H1 (cell line): ENCODE measurements around the gene MRPS16. TPM values are rescaled to one million over a fixed set of nuclear protein-coding genes. Genes with fewer than 3 reads are reported as not detected.

Experiments
- CTCF ChIA-PET: fragments of 300-600 bp; sonication (Branson Sonifier 250); formaldehyde crosslinking; loops from one replicate; lab custom pipeline; 2021; ENCODE audit not compliant: partially characterized antibody; lab: Charles Lee
- POLR2A ChIA-PET: fragments of 300-600 bp; sonication (Branson Sonifier 250); formaldehyde crosslinking; loops from one replicate; lab custom pipeline; 2021; ENCODE audit warnings: inconsistent platforms; ENCODE audit not compliant: partially characterized antibody; lab: Charles Lee
- DNase-seq, 2 experiments: peaks; one replicate each; pipeline versions ENCODE4 v3.0.0 to v3.0.0-alpha.2; 2010 to 2022; ENCODE audit warnings: low spot score in 2 of 2, low read depth in 1 of 2, mixed read lengths in 1 of 2
- FAIRE-seq: peaks from 2 replicates; lab custom pipeline; 2011; peaks lifted over from hg19 to GRCh38; lab: Jason Lieb, UNC
- H2AFZ ChIP-seq: 2 replicates; pipeline ENCODE4 v1.8.1; 2012; ENCODE audit warnings: low read length, inconsistent platforms
- H2AK5ac ChIP-seq: 2 replicates; pipeline ENCODE4 v1.6.1; 2013; ENCODE audit warnings: low read depth, low read length
- H2BK120ac ChIP-seq: replicated peaks from 2 replicates; pipeline ENCODE3; 2013; ENCODE audit warnings: low read depth, low read length, inconsistent platforms
- H2BK12ac ChIP-seq: 2 replicates; pipeline ENCODE4 v1.6.1; 2013; ENCODE audit warnings: low read depth, low read length
- H2BK15ac ChIP-seq: 2 replicates; pipeline ENCODE4 v1.6.1; 2013; ENCODE audit warnings: low read length
- H2BK20ac ChIP-seq: 2 replicates; pipeline ENCODE4 v1.6.1; 2013; ENCODE audit warnings: low read length
- H2BK5ac ChIP-seq: 2 replicates; pipeline ENCODE4 v1.6.1; 2013; ENCODE audit warnings: low read depth, low read length
- H3K14ac ChIP-seq: 2 replicates; pipeline ENCODE4 v1.6.1; 2013; ENCODE audit warnings: inconsistent platforms; ENCODE audit not compliant: insufficient read length
- H3K18ac ChIP-seq: 2 replicates; pipeline ENCODE4 v1.6.1; 2013; ENCODE audit warnings: low read length; ENCODE audit errors: extremely low read depth
- H3K23ac ChIP-seq: 2 replicates; pipeline ENCODE4 v1.6.1; 2013; ENCODE audit warnings: inconsistent platforms; ENCODE audit not compliant: insufficient read length
- H3K23me2 ChIP-seq: 2 replicates; pipeline ENCODE4 v1.6.1; 2013; ENCODE audit warnings: low read depth, low read length
- H3K27ac ChIP-seq: 2 replicates; pipeline ENCODE4 v1.6.1; 2011; ENCODE audit warnings: low read depth, low read length, inconsistent platforms
- H3K27me3 ChIP-seq, 4 experiments: replicated peaks in 1 of 4; 1 replicate in 1 of 4; 2 replicates in 3 of 4; pipeline versions ENCODE4 v1.6.1 to v1.8.1; 2011 to 2013; ENCODE audit warnings: low read length in 3 of 4, mild to moderate bottlenecking in 3 of 4, inconsistent platforms in 2 of 4, mixed read lengths in 2 of 4, moderate library complexity in 1 of 4; ENCODE audit not compliant: control insufficient read depth in 3 of 4, insufficient read depth in 3 of 4; ENCODE audit errors: extremely low read depth in 1 of 4
- H3K36me3 ChIP-seq, 4 experiments: 2 replicates each; pipeline versions ENCODE4 v1.6.1 to v1.8.1; 2011 to 2013; ENCODE audit warnings: mild to moderate bottlenecking in 4 of 4, low read length in 3 of 4, moderate library complexity in 2 of 4, control low read depth in 1 of 4, inconsistent platforms in 1 of 4; ENCODE audit not compliant: insufficient read depth in 4 of 4, control insufficient read depth in 2 of 4
- H3K4ac ChIP-seq: replicated peaks from 2 replicates; pipeline ENCODE3; 2013; ENCODE audit warnings: low read length, low read depth, mixed read lengths, inconsistent platforms; ENCODE audit not compliant: insufficient read length
- H3K4me1 ChIP-seq, 4 experiments: replicated peaks in 1 of 4; 1 replicate in 1 of 4; 2 replicates in 3 of 4; pipeline versions ENCODE4 v1.6.1 to v1.8.1; 2011 to 2013; ENCODE audit warnings: low read length in 3 of 4, inconsistent platforms in 2 of 4, mixed read lengths in 1 of 4; ENCODE audit not compliant: insufficient read depth in 4 of 4, control insufficient read depth in 3 of 4
- H3K4me2 ChIP-seq, 2 experiments: 2 replicates each; pipeline versions ENCODE4 v1.6.1 to v1.8.1; 2011 to 2013; ENCODE audit warnings: low read depth in 2 of 2, low read length in 2 of 2, control low read depth in 1 of 2, inconsistent platforms in 1 of 2, mild to moderate bottlenecking in 1 of 2; ENCODE audit not compliant: insufficient read depth in 1 of 2
- H3K4me3 ChIP-seq, 4 experiments: fragments of 200-600, 300-600 bp in 1 of 4; sonication (generic), shearing (Covaris generic), sonication (Bioruptor Twin) in 1 of 4; 2 replicates each; pipeline versions ENCODE4 v1.5.1 to v1.8.1; 2011 to 2016; ENCODE audit warnings: low read length in 4 of 4, low read depth in 3 of 4, control low read depth in 2 of 4, inconsistent platforms in 2 of 4, mild to moderate bottlenecking in 2 of 4, mixed read lengths in 1 of 4, moderate library complexity in 1 of 4; ENCODE audit not compliant: insufficient read depth in 2 of 4; ENCODE audit errors: extremely low read depth in 1 of 4
- H3K56ac ChIP-seq: replicated peaks from 2 replicates; pipeline ENCODE3; 2013; ENCODE audit warnings: low read depth, mild to moderate bottlenecking, mixed read lengths, low read length, inconsistent platforms; ENCODE audit not compliant: insufficient read length
- H3K79me1 ChIP-seq: 2 replicates; pipeline ENCODE4 v1.6.1; 2013; ENCODE audit warnings: low read depth, low read length, control low read depth
- H3K79me2 ChIP-seq, 2 experiments: 2 replicates each; pipeline versions ENCODE4 v1.6.1 to v1.8.1; 2012 to 2013; ENCODE audit warnings: low read length in 2 of 2, mild to moderate bottlenecking in 2 of 2, inconsistent platforms in 1 of 2; ENCODE audit not compliant: insufficient read depth in 2 of 2, control insufficient read depth in 1 of 2
- H3K9ac ChIP-seq, 4 experiments: replicated peaks in 1 of 4; 1 replicate in 1 of 4; 2 replicates in 3 of 4; pipeline versions ENCODE4 v1.6.1 to v1.8.1; 2011 to 2013; ENCODE audit warnings: low read depth in 3 of 4, low read length in 3 of 4, control low read depth in 2 of 4, mild to moderate bottlenecking in 2 of 4, moderate library complexity in 2 of 4, inconsistent platforms in 1 of 4; ENCODE audit errors: extremely low read depth in 1 of 4
- H3K9me3 ChIP-seq, 2 experiments: 2 replicates each; pipeline versions ENCODE4 v1.6.1 to v1.8.1; 2012 to 2013; ENCODE audit warnings: mild to moderate bottlenecking in 2 of 2, moderate library complexity in 2 of 2, control low read depth in 1 of 2, inconsistent platforms in 1 of 2, low read depth in 1 of 2, low read length in 1 of 2, mixed read lengths in 1 of 2; ENCODE audit not compliant: insufficient read depth in 2 of 2
- H4K20me1 ChIP-seq, 2 experiments: replicated peaks in 1 of 2; 2 replicates each; pipeline versions ENCODE3 to v1.8.1; 2011 to 2013; ENCODE audit warnings: inconsistent platforms in 2 of 2, low read length in 2 of 2, mild to moderate bottlenecking in 1 of 2; ENCODE audit not compliant: insufficient read depth in 2 of 2, control insufficient read depth in 1 of 2
- H4K5ac ChIP-seq: 2 replicates; pipeline ENCODE4 v1.6.1; 2013; ENCODE audit warnings: low read length, low read depth, mixed read lengths, inconsistent platforms; ENCODE audit not compliant: insufficient read length
- H4K8ac ChIP-seq: 2 replicates; pipeline ENCODE4 v1.8.0; 2013; ENCODE audit warnings: mild to moderate bottlenecking, moderate library complexity, low read length, inconsistent platforms; ENCODE audit not compliant: insufficient read depth; ENCODE audit errors: extremely low read depth
- H4K91ac ChIP-seq: replicated peaks from 2 replicates; pipeline ENCODE3; 2013; ENCODE audit warnings: low read length, mixed read lengths, inconsistent platforms; ENCODE audit not compliant: insufficient read length
- BACH1 ChIP-seq: IDR thresholded peaks from 2 replicates; pipeline ENCODE4 v1.6.1; 2012; ENCODE audit warnings: low read length, improper control_type of control experiment
- BCL11A ChIP-seq, 2 experiments: IDR thresholded peaks; one replicate each; pipeline ENCODE4 v1.6.1; 2011; ENCODE audit warnings: low read depth in 2 of 2, low read length in 2 of 2, mild to moderate bottlenecking in 2 of 2
- CBX5 ChIP-seq: fragments of 300-800, 300-1000 bp; sonication (generic); IDR thresholded peaks from 2 replicates; pipeline ENCODE4 v1.7.1; 2016; ENCODE audit warnings: antibody characterized with exemption, low read length, low read depth
- CHD2 ChIP-seq: IDR thresholded peaks from 2 replicates; pipeline ENCODE4 v1.6.1; 2012; ENCODE audit warnings: low read length, improper control_type of control experiment
- CREB1 ChIP-seq: IDR thresholded peaks from 2 replicates; pipeline ENCODE4 v1.6.1; 2012; ENCODE audit warnings: inconsistent platforms
- EGR1 ChIP-seq: IDR thresholded peaks from 2 replicates; pipeline ENCODE4 v1.6.1; 2011; ENCODE audit warnings: low read depth, low read length, borderline replicate concordance
- JUN ChIP-seq: IDR thresholded peaks from 2 replicates; pipeline ENCODE4 v1.6.1; 2011; ENCODE audit warnings: low read depth, mild to moderate bottlenecking, improper control_type of control experiment, low read length
- KDM1A ChIP-seq: fragments of 200-600, 300-600 bp; sonication (generic); IDR thresholded peaks from 2 replicates; pipeline ENCODE4 v1.7.1; 2016; ENCODE audit warnings: mild to moderate bottlenecking, low read length, borderline replicate concordance
- KDM5A ChIP-seq: fragments of 200-600 bp; IDR thresholded peaks from 2 replicates; pipeline ENCODE4 v1.7.1; 2012; ENCODE audit warnings: mild to moderate bottlenecking, low read length, inconsistent platforms, mixed read lengths
- POLR2A ChIP-seq, 2 experiments: IDR thresholded peaks; 1 replicate in 1 of 2; 2 replicates in 1 of 2; pipeline ENCODE4 v1.6.1; 2011; ENCODE audit warnings: low read depth in 2 of 2, low read length in 2 of 2, mild to moderate bottlenecking in 2 of 2; ENCODE audit errors: control extremely low read depth in 1 of 2
- RAD21 ChIP-seq, 2 experiments: IDR thresholded peaks in 1 of 2; conservative IDR thresholded peaks in 1 of 2; 2 replicates each; pipeline ENCODE4 v1.6.1; 2011; ENCODE audit warnings: low read depth in 2 of 2, low read length in 2 of 2, improper control_type of control experiment in 1 of 2, inconsistent platforms in 1 of 2, mild to moderate bottlenecking in 1 of 2, moderate library complexity in 1 of 2
- RBBP5 ChIP-seq: IDR thresholded peaks from 2 replicates; pipeline ENCODE4 v1.7.1; 2012; ENCODE audit warnings: low read depth, mild to moderate bottlenecking, inconsistent platforms, low read length, moderate library complexity, borderline replicate concordance
- SP2 ChIP-seq: IDR thresholded peaks from 2 replicates; pipeline ENCODE4 v1.6.1; 2012; ENCODE audit warnings: mild to moderate bottlenecking, low read length, inconsistent platforms
- TBP ChIP-seq: IDR thresholded peaks from 2 replicates; pipeline ENCODE4 v1.6.1; 2011; ENCODE audit warnings: low read depth, low read length, improper control_type of control experiment
- WGBS, 2 experiments: shearing (Covaris generic) in 1 of 2; methylation state at CpG; one replicate each; pipeline versions ENCODE4 v1.1.6 to v1.1.7; 2013 to 2015; ENCODE audit warnings: low lambda C conversion rate in 2 of 2, mixed read lengths in 2 of 2, inconsistent platforms in 1 of 2, low coverage in 1 of 2, missing lambda C conversion rate in 1 of 2; ENCODE audit not compliant: insufficient replicate concordance in 2 of 2, insufficient coverage in 1 of 2, insufficient read length in 1 of 2; ENCODE audit errors: extremely low coverage in 1 of 2, missing lambda C conversion rate in 1 of 2; 5-methylcytosine and 5-hydroxymethylcytosine counted together
- polyA plus RNA-seq, 7 experiments: library from polyadenylated mRNA; depleted of rRNA in 3 of 7; stranded (reverse) in 5 of 7; unstranded in 2 of 7; fragments of >200 nt in 5 of 7; fragments of 200-250 nt in 2 of 7; gene quantifications; 1 replicate in 5 of 7; 2 replicates in 1 of 7; 4 replicates in 1 of 7; pipeline versions ENCODE4 v1.2.1 to v1.2.3, GENCODE V29; 2011 to 2013; ENCODE audit warnings: missing spikeins in 2 of 7, mixed read lengths in 2 of 7
- total RNA-seq: library from RNA; stranded (reverse); fragmentation: NEBNext Ultra II Directional; extraction: Animal tissue kit (Norgen Biotek cat#: 25700); gene quantifications from 2 replicates; pipeline ENCODE4 v1.2.1, GENCODE V29; 2021

The MRPS16 gene
- total and polyA plus RNA-seq, 2 of the 8 experiments (the other 6 are each of a cell fraction or from before 2014, with no cell fraction given): 125 to 203 TPM

DNA sequence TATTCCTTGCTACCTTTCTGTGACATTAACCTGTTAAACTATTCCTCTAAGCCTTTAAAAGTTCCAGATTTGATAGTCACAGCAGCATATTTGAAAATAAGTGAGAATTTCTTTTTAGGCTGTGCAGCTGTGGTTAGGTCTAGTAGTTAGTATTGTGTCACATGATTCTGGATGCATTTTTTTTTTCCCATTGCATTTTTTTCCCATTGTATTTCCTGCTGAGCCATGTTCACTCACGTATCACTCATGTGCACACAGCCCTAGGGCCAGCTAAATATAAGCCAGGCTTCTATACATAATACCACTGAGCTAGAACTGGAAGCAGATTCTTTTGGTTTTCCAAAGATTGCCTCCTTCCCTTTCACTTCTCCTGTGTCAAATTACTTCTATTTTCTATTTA is 42.7 kb downstream of the MRPS16 start:
- Histone ChIP-seq H2AK5ac (no peak overlapping the region), H4K8ac (no peak overlapping the region), H3K56ac (no peak overlapping the region), H3K9ac (no peak overlapping the region), H4K91ac (no peak overlapping the region), H2BK120ac (no peak overlapping the region), H3K79me2 (no peaks in the 10 kb centered on the region), H3K4me3 (no peak overlapping the region), H2BK15ac (no peak overlapping the region), H2BK5ac (no peak overlapping the region), H3K23me2 (no peaks in the 10 kb centered on the region), H3K9me3 (peaks cover 19 to 25% of the 10 kb centered on the region in 2 experiments), H3K36me3 (peaks cover 0 to 6% (median 1%) of the 10 kb centered on the region in 4 experiments; a peak in 2 of 8 replicates), H4K5ac (no peak overlapping the region), H3K4ac (no peak overlapping the region), H3K14ac (no peak overlapping the region), H3K18ac (no peak overlapping the region), H2AFZ (no peak overlapping the region), H3K4me2 (no peak overlapping the region), H2BK12ac (no peak overlapping the region), H3K4me1 (no peaks in the 10 kb centered on the region), H3K27ac (no peak overlapping the region), H4K20me1 (no peaks in the 10 kb centered on the region), H3K79me1 (no peaks in the 10 kb centered on the region), H3K27me3 (no peaks in the 10 kb centered on the region), H3K23ac (no peak overlapping the region), H2BK20ac (no peak overlapping the region)
- ChIA-PET CTCF (interaction anchor here (2.0 kb wide), 1 partner anchor 9 kb away, joined by 8 read pairs; no protein-coding TSS in a partner anchor), POLR2A (interaction anchor here (0.7 kb wide), 1 partner anchor 38 kb away, joined by 3 read pairs; the partner anchor contains the start of gene DNAJC9)
- DNase-seq: no peak
- 90% methylated on average over 1 of the region's 1 CpG; no CpG with 5 or more reads in 1 of the 2 experiments for WGBS, 2 experiments
- FAIRE-seq: no peak
- TF ChIP-seq KDM1A (no peak), RBBP5 (no peak), CHD2 (no peak), BACH1 (no peak), SP2 (no peak), BCL11A (IDR thresholded peaks at IDR 0.05; ENCODE audit: low read depth in 2 of 2, low read length in 2 of 2) (no peak), RAD21 (IDR thresholded peaks at IDR 0.05 in 1 of 2, conservative IDR thresholded peaks at IDR 0.05 in 1 of 2; ENCODE audit: low read depth in 2 of 2, low read length in 2 of 2) (no peak), POLR2A (IDR thresholded peaks at IDR 0.05; ENCODE audit: control extremely low read depth in 1 of 2, low read depth in 2 of 2, low read length in 2 of 2) (no peak), CREB1 (no peak), CBX5 (no peak), KDM5A (no peak), EGR1 (no peak), JUN (no peak), TBP (no peak)
